GM19239 (cell line): ENCODE measurements around the gene SYNRG.
"Not testable (repeated sequence)": the region's sequence is repeated elsewhere in the genome, so short reads cannot be mapped to it uniquely, and the experiment has no call there.

ENCODE experiments used
- DNase-seq: peaks from one replicate; pipeline ENCODE4 v3.0.0; 2011; ENCODE audit warnings: low spot score; ENCODE audit not compliant: insufficient read length
- FAIRE-seq: peaks from 2 replicates; lab custom pipeline; 2011; peaks lifted over from hg19 to GRCh38; lab: Jason Lieb, UNC

SYNRG gene

GRCh38 chr17:37609170-37610040, at the start of gene SYNRG:
Gene SYNRG, minus strand, starts transcription at chr17:37609418. Its CDS starts 63 bp downstream, at chr17:37609355.
- FAIRE-seq (no peak), DNase-seq (peak; percentile 94)

- DNase-seq: no peak
- no peak for FAIRE-seq
Measured at GRCh38 chr17:37657202-37657601, 48.0 kb upstream of the SYNRG start.

- no peak for FAIRE-seq
- DNase-seq: no peak
Measured at GRCh38 chr17:37651849-37652248, 42.6 kb upstream of the SYNRG start.

GRCh38 chr17:37650419-37651003, 41.3 kb upstream of the SYNRG start:
- no peak for DNase-seq

GRCh38 chr17:37648555-37648954, 39.3 kb upstream of the SYNRG start:
- FAIRE-seq (no peak), DNase-seq (no peak)

More at GRCh38 chr17:37650419-37651003, 41.3 kb upstream of the SYNRG start:
- FAIRE-seq: no peak

- FAIRE-seq: no peak
- no peak for DNase-seq
Measured at GRCh38 chr17:37647856-37648255, 38.6 kb upstream of the SYNRG start.

GRCh38 chr17:37643869-37644268, 34.7 kb upstream of the SYNRG start:
- no peak for FAIRE-seq
- no peak for DNase-seq

- peak; percentile 75 for DNase-seq
- FAIRE-seq: no peak
Measured at GRCh38 chr17:37643118-37643766, 34.0 kb upstream of the SYNRG start, which contains the start of gene DDX52. Gene DDX52, minus strand, starts transcription at chr17:37643446. Its CDS starts 26 bp downstream, at chr17:37643420.

GRCh38 chr17:37642681-37643080, 33.5 kb upstream of the SYNRG start:
- no peak for DNase-seq
- no peak for FAIRE-seq

- DNase-seq: no peak
- no peak for FAIRE-seq
Measured at GRCh38 chr17:37640015-37640414, 30.8 kb upstream of the SYNRG start.

GRCh38 chr17:37637956-37638355, 28.7 kb upstream of the SYNRG start:
- FAIRE-seq (no peak), DNase-seq (no peak)

GRCh38 chr17:37616430-37616829, 7.2 kb upstream of the SYNRG start:
- not testable (repeated sequence) for FAIRE-seq

GRCh38 chr17:37614823-37615222, 5.6 kb upstream of the SYNRG start:
- FAIRE-seq (no peak), DNase-seq (no peak)

More at GRCh38 chr17:37616430-37616829, 7.2 kb upstream of the SYNRG start:
- not testable (repeated sequence) for DNase-seq

- no peak for FAIRE-seq
- DNase-seq: no peak
Measured at GRCh38 chr17:37614391-37614790, 5.2 kb upstream of the SYNRG start.

GRCh38 chr17:37610971-37611370, 1.8 kb upstream of the SYNRG start:
- DNase-seq: no peak
- FAIRE-seq: no peak

- FAIRE-seq, DNase-seq: not testable (repeated sequence)
Measured at GRCh38 chr17:37610041-37610420, 813 bp upstream of the SYNRG start.

- no peak for DNase-seq
Measured at GRCh38 chr17:37608351-37609169, 658 bp downstream of the SYNRG start.

GRCh38 chr17:37607637-37608331, 1.4 kb downstream of the SYNRG start:
- no peak for FAIRE-seq
- DNase-seq: peak; percentile 9

More at GRCh38 chr17:37608351-37609169, 658 bp downstream of the SYNRG start:
- no peak for FAIRE-seq

GRCh38 chr17:37605813-37606505, 3.3 kb downstream of the SYNRG start:
- no peak for DNase-seq

More at GRCh38 chr17:37605813-37606505, 3.3 kb downstream of the SYNRG start:
- FAIRE-seq: no peak
